Left renal cortex interstitium (tissue), 4 donors: ENCODE results near the gene PCDHAC1. TPM values are rescaled to one million over a fixed set of nuclear protein-coding genes. Genes with fewer than 3 reads are reported as not detected.

ENCODE experiments used
- DNase-seq, 4 donors: peaks; one replicate each; pipeline ENCODE4 v3.0.0-alpha.2; 2013; ENCODE audit warnings: low read depth in 4 of 4, low spot score in 2 of 4, missing footprints in 1 of 4
- polyA plus RNA-seq, 4 donors: library from polyadenylated mRNA; unstranded; fragments of 120-200 nt; gene quantifications; one replicate each; pipeline ENCODE4 v1.2.1, GENCODE V29; 2013; ENCODE audit not compliant: insufficient read length in 4 of 4

The PCDHAC1 gene
- polyA plus RNA-seq, 4 donors, result 0.03 to 0.17 (median 0.08) TPM

GRCh38 chr5:140967226-140967893 is 41.3 kb downstream of the PCDHAC1 start:
- DNase-seq, result no peak

- no peak for DNase-seq
Measured at GRCh38 chr5:140969880-140970279, 43.8 kb downstream of the PCDHAC1 start.

DNA sequence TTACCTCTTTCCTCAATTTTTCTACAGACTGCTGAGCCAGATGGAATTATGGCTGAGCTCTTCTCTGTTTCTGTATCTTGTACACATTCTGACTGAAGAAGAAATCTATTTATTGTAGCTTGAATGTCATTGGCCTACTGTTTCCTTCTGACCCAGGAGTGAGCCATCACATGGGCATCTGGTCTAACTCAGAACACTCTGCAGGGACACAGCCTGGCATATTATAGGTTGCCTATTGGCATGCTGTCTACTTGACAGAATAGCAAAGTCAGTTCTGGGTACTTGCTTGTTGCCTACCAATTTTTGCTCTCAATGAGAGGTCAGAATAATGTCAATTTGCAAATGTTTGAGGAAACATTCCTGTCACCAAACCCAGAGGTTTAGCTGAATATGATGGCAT is 47.5 kb downstream of the PCDHAC1 start:
- no peak for DNase-seq

DNA sequence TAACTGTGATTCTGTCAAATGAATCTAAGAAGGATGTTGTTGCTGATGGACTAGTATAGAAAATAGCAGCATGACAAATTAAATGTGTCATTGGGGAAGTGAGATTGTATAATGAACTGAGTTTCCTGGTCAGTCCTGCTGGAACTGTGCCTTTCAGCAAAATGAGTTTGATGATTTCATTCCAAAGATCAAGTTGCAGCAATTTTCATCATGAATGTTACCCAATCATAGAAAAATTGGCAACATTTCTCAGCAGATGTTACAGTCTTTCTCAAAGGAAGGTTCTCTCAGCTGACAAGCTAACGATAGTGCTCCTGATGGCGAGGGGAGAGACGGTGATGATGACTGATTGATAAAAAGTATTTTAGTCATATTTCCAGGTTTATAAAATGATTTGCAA is 50.9 kb downstream of the PCDHAC1 start:
- DNase-seq, result no peak

DNA sequence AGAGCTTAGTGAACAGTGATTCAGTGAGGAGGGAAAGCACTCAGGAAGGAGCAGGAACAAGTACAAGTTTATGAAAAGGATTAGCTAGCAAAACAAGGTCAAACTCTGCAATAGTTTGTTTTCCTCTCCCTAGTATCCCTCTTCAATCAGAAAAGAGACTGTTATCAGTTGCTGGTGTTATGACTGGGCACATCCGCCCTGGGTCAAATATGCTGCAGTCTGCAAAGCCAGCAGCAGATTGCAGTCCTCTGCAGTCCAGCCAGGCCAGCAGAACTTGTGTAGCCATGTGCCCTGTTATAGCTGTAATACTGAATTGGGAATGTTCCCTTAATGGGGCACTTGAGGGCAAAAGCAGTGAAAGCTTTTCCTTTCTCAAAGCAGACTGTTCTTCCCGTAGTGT is 52.2 kb downstream of the PCDHAC1 start:
- DNase-seq, result no peak

GRCh38 chr5:140978983-140979382 is 52.9 kb downstream of the PCDHAC1 start:
- DNase-seq, result no peak

Other genes starting within 250 kb of the PCDHAC1 start
- gene HARS1, start 234.9 kb upstream of the PCDHAC1 start, polyA plus RNA-seq, result 10 to 100 TPM; 63.2 to 86.8 (median 73.3) TPM
- 10 to 100 TPM; 37.4 to 60.3 (median 49.2) TPM for gene HARS2, start 234.8 kb upstream of the PCDHAC1 start, polyA plus RNA-seq
- 100 to 1,000 TPM in 3 of 4 donors, 10 to 100 TPM in 1; 99.1 to 164 (median 111) TPM for gene ZMAT2, start 225.9 kb upstream of the PCDHAC1 start, polyA plus RNA-seq
- gene PCDHA1, start 140.2 kb upstream of the PCDHAC1 start, polyA plus RNA-seq, result under 1 TPM in 3 of 4 donors, not detected in 1; 0.05 to 0.12 (median 0.07) TPM
- under 1 TPM; 0.13 to 0.46 (median 0.19) TPM for gene PCDHA2, start 131.4 kb upstream of the PCDHAC1 start, polyA plus RNA-seq
- gene PCDHA3, start 125.2 kb upstream of the PCDHAC1 start, polyA plus RNA-seq, result under 1 TPM; 0.21 to 0.64 (median 0.38) TPM
- 1 to 10 TPM in 2 of 4 donors, under 1 TPM in 2; 0.49 to 1.7 (median 0.91) TPM for gene PCDHA4, start 119.2 kb upstream of the PCDHAC1 start, polyA plus RNA-seq
- under 1 TPM; 0.05 to 0.24 (median 0.14) TPM for gene PCDHA5, start 104.7 kb upstream of the PCDHAC1 start, polyA plus RNA-seq
- gene PCDHA6, start 98.3 kb upstream of the PCDHAC1 start, polyA plus RNA-seq, result under 1 TPM; 0.35 to 0.75 (median 0.49) TPM
- gene PCDHA7, start 92.0 kb upstream of the PCDHAC1 start, polyA plus RNA-seq, result under 1 TPM; 0.22 to 0.44 (median 0.34) TPM
- under 1 TPM in 3 of 4 donors, not detected in 1; 0.03 to 0.05 (median 0.05) TPM for gene PCDHA8, start 85.1 kb upstream of the PCDHAC1 start, polyA plus RNA-seq
- under 1 TPM in 3 of 4 donors, not detected in 1; 0.03 to 0.12 (median 0.05) TPM for gene PCDHA9, start 77.9 kb upstream of the PCDHAC1 start, polyA plus RNA-seq
- 1 to 10 TPM in 1 of 4 donors, under 1 TPM in 3; 0.13 to 1.1 (median 0.75) TPM for gene PCDHA10, start 70.4 kb upstream of the PCDHAC1 start, polyA plus RNA-seq
- gene PCDHA11, start 57.3 kb upstream of the PCDHAC1 start, polyA plus RNA-seq, result under 1 TPM; 0.21 to 0.54 (median 0.36) TPM
- under 1 TPM in 3 of 4 donors, not detected in 1; 0.07 to 0.14 (median 0.11) TPM for gene PCDHA12, start 51.0 kb upstream of the PCDHAC1 start, polyA plus RNA-seq
- under 1 TPM in 3 of 4 donors, not detected in 1; 0.03 to 0.07 (median 0.05) TPM for gene PCDHA13, start 44.2 kb upstream of the PCDHAC1 start, polyA plus RNA-seq
- under 1 TPM; 0.49 to 0.69 (median 0.62) TPM for gene PCDHAC2, start 40.2 kb downstream of the PCDHAC1 start, polyA plus RNA-seq
- gene PCDHB1, start 125.1 kb downstream of the PCDHAC1 start, polyA plus RNA-seq, result under 1 TPM; 0.08 to 0.10 (median 0.09) TPM
- 1 to 10 TPM; 3.9 to 8.5 (median 6.3) TPM for gene PCDHB2, start 168.3 kb downstream of the PCDHAC1 start, polyA plus RNA-seq
- 1 to 10 TPM; 3.0 to 4.7 (median 3.5) TPM for gene PCDHB3, start 174.2 kb downstream of the PCDHAC1 start, polyA plus RNA-seq
- gene PCDHB4, start 195.5 kb downstream of the PCDHAC1 start, polyA plus RNA-seq, result 1 to 10 TPM; 1.3 to 2.0 (median 2.0) TPM
- gene PCDHB5, start 208.9 kb downstream of the PCDHAC1 start, polyA plus RNA-seq, result 10 to 100 TPM in 1 of 4 donors, 1 to 10 TPM in 3; 5.2 to 10.2 (median 7.8) TPM
- 1 to 10 TPM; 2.6 to 4.1 (median 3.2) TPM for gene PCDHB6, start 223.8 kb downstream of the PCDHAC1 start, polyA plus RNA-seq
- 1 to 10 TPM; 4.5 to 7.1 (median 5.0) TPM for gene PCDHB7, start 246.3 kb downstream of the PCDHAC1 start, polyA plus RNA-seq